HCT116 (cell line): Measurements from ENCODE around the gene THADA. TPM values are rescaled to one million over a fixed set of nuclear protein-coding genes. Genes with fewer than 3 reads are reported as not detected.
A peak's percentile ranks its signal among the peaks of the same experiment; 100 is the strongest.

Experiments used
- ATAC-seq: fragments of 200-7000 bp; cut with Tn5 transposase; 2 replicates; pipeline ENCODE4 v1.9.1; 2020; ENCODE audit warnings: mild to moderate bottlenecking, moderate library complexity
- BruUV-seq: library from RNA; stranded (reverse); fragments of 400-500 nt; replicated peaks from 2 replicates; lab custom pipeline; 2021; lab: Mats Ljungman, UMichigan
- CTCF ChIA-PET: fragments of 300-600 bp; sonication (Branson Sonifier 250); formaldehyde crosslinking; loops from one replicate; lab custom pipeline; 2021; ENCODE audit warnings: antibody characterized with exemption; lab: Charles Lee
- POLR2A ChIA-PET: fragments of 300-600, 350-600 bp; sonication (Branson Sonifier 250); formaldehyde crosslinking; loops from one replicate; lab custom pipeline; 2021; ENCODE audit warnings: antibody characterized with exemption; lab: Charles Lee
- RAD21 ChIA-PET, 2 experiments: fragments of 300-600 bp; sonication (Branson Sonifier 250); formaldehyde crosslinking; loops; one replicate each; lab custom pipeline; 2023; ENCODE audit warnings: low total read pairs in 2 of 2; ENCODE audit not compliant: uncharacterized antibody in 2 of 2, unreplicated experiment in 2 of 2, low non-redundant PET in 1 of 2; lab: Charles Lee
- DNase-seq: peaks from one replicate; pipeline ENCODE4 v3.0.0-alpha.2; 2010; ENCODE audit warnings: low read depth, low spot score
- H2AFZ ChIP-seq: fragments of 200-600 bp; shearing (Covaris generic), sonication (generic); 2 replicates; pipeline ENCODE4 v1.6.1; 2017; ENCODE audit warnings: low read depth, mixed run types, mixed read lengths, antibody characterized with exemption, low read length; ENCODE audit not compliant: poor library complexity, severe bottlenecking
- H3K27ac ChIP-seq: 2 replicates; pipeline ENCODE4 v1.5.1; 2012; ENCODE audit warnings: low read depth, low read length
- H3K27me3 ChIP-seq: fragments of 200-600 bp; sonication (generic); 2 replicates; pipeline ENCODE4 v1.6.1; 2016; ENCODE audit warnings: mixed run types, low read length, mixed read lengths; ENCODE audit not compliant: insufficient read depth
- H3K36me3 ChIP-seq, 2 experiments: fragments of 200-500 bp in 1 of 2; fragments of 200-600 bp in 1 of 2; sonication (Bioruptor generic) in 1 of 2; sonication (generic) in 1 of 2; 2 replicates each; pipeline versions ENCODE4 v1.5.1 to v1.6.1; 2014 to 2016; ENCODE audit warnings: low read length in 2 of 2, inconsistent platforms in 1 of 2, mixed read lengths in 1 of 2, mixed run types in 1 of 2; ENCODE audit not compliant: insufficient read depth in 2 of 2, control insufficient read depth in 1 of 2
- H3K4me1 ChIP-seq, 2 experiments: fragments of 200-600 bp in 1 of 2; sonication (generic) in 1 of 2; 2 replicates each; pipeline versions ENCODE4 v1.5.1 to v1.6.1; 2012 to 2017; ENCODE audit warnings: low read length in 2 of 2, inconsistent platforms in 1 of 2, mild to moderate bottlenecking in 1 of 2, mixed read lengths in 1 of 2, mixed run types in 1 of 2, moderate library complexity in 1 of 2; ENCODE audit not compliant: insufficient read depth in 2 of 2, control insufficient read depth in 1 of 2
- H3K4me2 ChIP-seq: fragments of 200-600 bp; sonication (generic); 2 replicates; pipeline ENCODE4 v1.6.1; 2017; ENCODE audit warnings: mixed run types, low read length, mixed read lengths
- H3K4me3 ChIP-seq, 2 experiments: fragments of 200-600 bp in 1 of 2; sonication (generic) in 1 of 2; replicated peaks in 1 of 2; 2 replicates each; pipeline ENCODE4 v1.5.1; 2011 to 2016; ENCODE audit warnings: low read length in 2 of 2, control low read depth in 1 of 2, low read depth in 1 of 2, mild to moderate bottlenecking in 1 of 2, mixed read lengths in 1 of 2, mixed run types in 1 of 2
- H3K79me2 ChIP-seq: fragments of 200-600 bp; sonication (generic); 2 replicates; pipeline ENCODE4 v1.6.1; 2017; ENCODE audit warnings: mild to moderate bottlenecking, mixed run types, low read length, moderate library complexity, mixed read lengths; ENCODE audit not compliant: insufficient read depth
- H3K9ac ChIP-seq: fragments of 200-600 bp; sonication (generic); 2 replicates; pipeline ENCODE4 v1.6.1; 2016; ENCODE audit warnings: low read length, mixed read lengths
- H3K9me2 ChIP-seq: fragments of 200-600 bp; sonication (generic), shearing (Covaris generic); 2 replicates; pipeline ENCODE4 v1.6.1; 2017; ENCODE audit warnings: mixed run types, mild to moderate bottlenecking, moderate library complexity; ENCODE audit not compliant: insufficient read depth
- H3K9me3 ChIP-seq, 2 experiments: fragments of 200-500 bp in 1 of 2; fragments of 200-600 bp in 1 of 2; sonication (Bioruptor generic) in 1 of 2; sonication (generic) in 1 of 2; 2 replicates each; pipeline ENCODE4 v1.6.1; 2014 to 2017; ENCODE audit warnings: low read length in 2 of 2, mixed read lengths in 2 of 2, inconsistent platforms in 1 of 2, low read depth in 1 of 2, mild to moderate bottlenecking in 1 of 2, mixed run types in 1 of 2, moderate library complexity in 1 of 2; ENCODE audit not compliant: control insufficient read depth in 1 of 2, insufficient read depth in 1 of 2
- H4K20me1 ChIP-seq: fragments of 200-600 bp; sonication (generic), shearing (Covaris generic); 2 replicates; pipeline ENCODE4 v1.6.1; 2017; ENCODE audit warnings: mixed run types, mild to moderate bottlenecking, moderate library complexity; ENCODE audit not compliant: insufficient read depth
- CBX3 ChIP-seq: IDR thresholded peaks from 2 replicates; pipeline ENCODE4 v1.6.1; 2012; ENCODE audit warnings: low read depth
- CTCF ChIP-seq, 3 experiments: fragments of 200-600 bp in 1 of 3; sonication (generic) in 1 of 3; IDR thresholded peaks in 2 of 3; conservative IDR thresholded peaks in 1 of 3; 2 replicates each; pipeline ENCODE4 v1.5.1; 2012 to 2017; ENCODE audit warnings: low read depth in 2 of 3, low read length in 2 of 3, antibody characterized with exemption in 1 of 3, borderline replicate concordance in 1 of 3, control low read depth in 1 of 3, mild to moderate bottlenecking in 1 of 3, mixed read lengths in 1 of 3, mixed run types in 1 of 3, moderate library complexity in 1 of 3; ENCODE audit not compliant: insufficient read depth in 1 of 3
- EGR1 ChIP-seq: IDR thresholded peaks from 2 replicates; pipeline ENCODE4 v1.6.1; 2012; ENCODE audit warnings: low read depth
- ELF1 ChIP-seq: IDR thresholded peaks from 2 replicates; pipeline ENCODE4 v1.6.1; 2012; ENCODE audit warnings: low read depth, borderline replicate concordance
- EZH2 ChIP-seq: fragments of 200-600 bp; sonication (generic); IDR thresholded peaks from 2 replicates; pipeline ENCODE4 v1.6.1; 2017; ENCODE audit warnings: antibody characterized with exemption, mixed run types
- JUND ChIP-seq: IDR thresholded peaks from 2 replicates; pipeline ENCODE4 v1.6.1; 2012
- POLR2AphosphoS5 ChIP-seq: IDR thresholded peaks from 2 replicates; pipeline ENCODE4 v1.6.1; 2011; ENCODE audit warnings: mild to moderate bottlenecking, low read depth, low read length, moderate library complexity
- RAD21 ChIP-seq: IDR thresholded peaks from 2 replicates; pipeline ENCODE4 v1.6.1; 2012; ENCODE audit warnings: low read depth, mild to moderate bottlenecking
- REST ChIP-seq: IDR thresholded peaks from 2 replicates; pipeline ENCODE4 v1.6.1; 2012; ENCODE audit warnings: low read depth
- SRF ChIP-seq: IDR thresholded peaks from 2 replicates; pipeline ENCODE4 v1.6.1; 2012; ENCODE audit warnings: low read depth
- intact Hi-C: fragments of 100-400 bp; cut with micrococcal nuclease; formaldehyde crosslinking; loops from 2 replicates; pipeline ENCODE4 v1.10.0; 2022
- total RNA-seq: library from RNA; stranded (reverse); gene quantifications from one replicate; pipeline ENCODE4 v1.2.1, GENCODE V29; 2021; ENCODE audit not compliant: unreplicated experiment

Gene THADA
- total RNA-seq, 1 experiment from 2014 or later: 30.7 TPM

DNA sequence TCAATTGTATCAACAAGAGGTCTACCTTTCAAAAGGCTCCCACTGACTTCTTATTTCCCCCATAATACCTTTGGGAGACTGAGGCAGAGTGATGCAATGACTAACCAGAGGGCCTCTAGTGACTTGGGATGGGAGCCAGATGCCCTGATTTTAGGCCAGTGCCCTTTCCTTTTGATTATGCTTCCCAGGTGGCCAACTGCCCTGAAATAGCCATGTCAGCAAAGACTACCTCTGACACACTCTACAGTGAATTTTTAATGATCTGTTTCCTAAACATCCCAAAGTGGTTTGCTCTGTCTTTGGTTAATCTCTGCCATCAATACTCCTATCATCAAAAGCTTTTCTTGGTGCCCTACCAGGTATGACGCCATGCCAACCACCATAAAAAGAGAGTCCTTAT is 303.5 kb downstream of the THADA start:
- Histone ChIP-seq H3K4me2 (no peak overlapping the region), H4K20me1 (no peaks in the 10 kb centered on the region), H3K27me3 (no peaks in the 10 kb centered on the region), H3K36me3 (no peaks in the 10 kb centered on the region), H3K4me1 (peaks cover 41 to 52% of the 10 kb centered on the region in 2 experiments), H3K9me3 (no peaks in the 10 kb centered on the region), H2AFZ (no peak overlapping the region), H3K4me3 (no peak overlapping the region), H3K9me2 (no peaks in the 10 kb centered on the region), H3K79me2 (no peaks in the 10 kb centered on the region), H3K27ac (peak overlapping the region; percentile 68; the same call in 1 of the 2 replicates), H3K9ac (no peak overlapping the region)
- ChIA-PET RAD21 (no interaction called here), POLR2A (no interaction called here), CTCF (no interaction called here)
- no peak for TF ChIP-seq RAD21
- no peak for TF ChIP-seq CTCF (IDR thresholded peaks at IDR 0.05 in 2 of 3, conservative IDR thresholded peaks at IDR 0.05 in 1 of 3; ENCODE audit: borderline replicate concordance in 1 of 3, insufficient read depth in 1 of 3, low read depth in 2 of 3, low read length in 2 of 3)
- TF ChIP-seq EZH2: no peak
- TF ChIP-seq JUND: no peak
- no peak for TF ChIP-seq POLR2AphosphoS5
- TF ChIP-seq CBX3: no peak
- no peak for TF ChIP-seq SRF
- no TSS peak for BruUV-seq
- no peak for DNase-seq
- no peak for ATAC-seq
- intact Hi-C loops: loop anchor here (10.0 kb wide), 1 partner anchor 163 kb away; no protein-coding TSS in a partner anchor

DNA sequence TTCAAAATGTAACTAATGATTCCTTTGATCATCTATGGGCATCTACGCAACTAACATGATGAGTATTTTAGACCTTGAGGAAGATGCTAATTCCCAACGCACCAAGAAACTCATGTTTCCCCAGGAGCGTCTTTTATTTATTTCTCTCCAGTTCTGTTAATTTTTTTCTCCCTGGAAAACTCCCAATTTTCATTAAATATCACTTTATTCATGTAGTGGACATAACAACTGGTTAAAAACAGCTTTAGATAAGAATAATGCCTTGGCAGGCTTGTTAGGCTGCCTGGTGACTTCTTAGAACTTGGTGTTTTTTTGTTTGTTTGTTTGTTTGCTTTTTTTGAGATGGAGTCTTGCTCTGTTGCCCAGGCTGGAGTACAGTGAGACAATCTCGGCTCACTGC is 306.5 kb downstream of the THADA start:
- BruUV-seq: no TSS peak
- POLR2A ChIA-PET: no interaction called here

More for the DNA sequence above, 306.5 kb downstream of the THADA start:
- TF ChIP-seq EGR1: no peak
- no peak for TF ChIP-seq CTCF (IDR thresholded peaks at IDR 0.05 in 2 of 3, conservative IDR thresholded peaks at IDR 0.05 in 1 of 3; ENCODE audit: borderline replicate concordance in 1 of 3, insufficient read depth in 1 of 3, low read depth in 2 of 3, low read length in 2 of 3)
- TF ChIP-seq ELF1: no peak
- TF ChIP-seq REST: no peak
- Histone ChIP-seq H4K20me1 (no peaks in the 10 kb centered on the region), H3K27me3 (no peaks in the 10 kb centered on the region), H3K79me2 (no peaks in the 10 kb centered on the region), H3K4me3 (no peak overlapping the region), H3K9ac (no peak overlapping the region), H3K4me1 (peaks cover 27 to 33% of the 10 kb centered on the region in 2 experiments), H3K27ac (no peak overlapping the region), H3K36me3 (peaks cover 0 to 25% of the 10 kb centered on the region in 2 experiments; a peak in 2 of 4 replicates), H2AFZ (no peak overlapping the region), H3K4me2 (no peak overlapping the region), H3K9me2 (no peaks in the 10 kb centered on the region), H3K9me3 (no peaks in the 10 kb centered on the region; a peak in 1 of 4 replicates)
- ATAC-seq: no peak
- DNase-seq: no peak
- intact Hi-C loops: no loop called here
- ChIA-PET RAD21 (no interaction called here), CTCF (interaction anchor here (1.5 kb wide), 1 partner anchor 195 kb away, joined by 4 read pairs; no protein-coding TSS in a partner anchor)
